Measurements from ENCODE around the gene FEZF2.

FEZF2 gene

DNA sequence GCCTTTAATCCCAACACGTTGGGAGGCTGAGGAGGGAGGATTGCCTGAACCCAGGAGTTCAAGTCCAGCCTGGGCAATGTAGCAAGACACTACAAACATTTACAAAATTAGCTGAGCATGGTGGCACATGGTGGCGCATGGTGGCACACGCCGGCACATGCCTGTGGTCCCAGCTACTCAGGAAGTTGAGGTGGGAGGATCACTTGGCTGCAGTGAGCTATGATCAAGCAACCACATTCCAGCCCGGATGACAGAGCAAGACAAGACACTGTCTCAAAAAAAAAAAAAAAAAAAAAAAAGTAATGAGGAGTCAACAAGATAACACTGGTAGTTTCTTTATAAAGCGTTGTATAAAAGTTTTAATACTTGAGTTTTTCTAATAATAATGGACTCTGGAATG is 10.1 kb downstream of the FEZF2 start:
- no peak overlapping the region for H3K4me3 ChIP-seq (ENCODE audit: low read depth, low read length)
- no peak for DNase-seq (ENCODE audit: low read depth)
- TF ChIP-seq, protein P1, sequence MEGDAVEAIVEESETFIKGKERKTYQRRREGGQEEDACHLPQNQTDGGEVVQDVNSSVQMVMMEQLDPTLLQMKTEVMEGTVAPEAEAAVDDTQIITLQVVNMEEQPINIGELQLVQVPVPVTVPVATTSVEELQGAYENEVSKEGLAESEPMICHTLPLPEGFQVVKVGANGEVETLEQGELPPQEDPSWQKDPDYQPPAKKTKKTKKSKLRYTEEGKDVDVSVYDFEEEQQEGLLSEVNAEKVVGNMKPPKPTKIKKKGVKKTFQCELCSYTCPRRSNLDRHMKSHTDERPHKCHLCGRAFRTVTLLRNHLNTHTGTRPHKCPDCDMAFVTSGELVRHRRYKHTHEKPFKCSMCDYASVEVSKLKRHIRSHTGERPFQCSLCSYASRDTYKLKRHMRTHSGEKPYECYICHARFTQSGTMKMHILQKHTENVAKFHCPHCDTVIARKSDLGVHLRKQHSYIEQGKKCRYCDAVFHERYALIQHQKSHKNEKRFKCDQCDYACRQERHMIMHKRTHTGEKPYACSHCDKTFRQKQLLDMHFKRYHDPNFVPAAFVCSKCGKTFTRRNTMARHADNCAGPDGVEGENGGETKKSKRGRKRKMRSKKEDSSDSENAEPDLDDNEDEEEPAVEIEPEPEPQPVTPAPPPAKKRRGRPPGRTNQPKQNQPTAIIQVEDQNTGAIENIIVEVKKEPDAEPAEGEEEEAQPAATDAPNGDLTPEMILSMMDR (conservative IDR thresholded peaks at IDR 0.05; ENCODE audit: low read depth, low read length): no peak

GRCh38 chr3:62361824-62362223 is 11.5 kb downstream of the FEZF2 start:
- DNase-seq (ENCODE audit: low read depth): no peak
- TF ChIP-seq, protein P1 (conservative IDR thresholded peaks at IDR 0.05; ENCODE audit: low read depth, low read length): no peak
- H3K4me3 ChIP-seq (ENCODE audit: low read depth, low read length): no peak overlapping the region

DNA sequence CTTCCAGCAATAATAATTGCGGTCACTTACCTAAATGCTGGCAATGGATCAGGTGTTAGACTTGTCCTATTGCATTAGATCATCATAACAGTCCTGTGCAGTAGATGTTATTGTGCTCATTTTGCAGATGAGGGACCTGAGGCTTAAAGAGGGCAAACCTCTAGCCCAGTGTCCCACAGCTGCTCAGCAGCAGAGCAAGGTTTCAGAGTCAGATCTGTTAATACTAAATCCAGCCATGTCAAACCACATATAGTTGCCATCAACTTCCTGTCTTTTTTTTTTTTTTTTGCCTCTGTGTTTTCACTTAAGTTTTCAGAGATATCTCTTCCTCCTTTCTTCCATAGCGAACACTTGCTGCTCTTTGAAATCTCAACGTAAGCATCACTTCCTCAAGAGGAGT is 12.1 kb downstream of the FEZF2 start:
- TF ChIP-seq, protein P1 (conservative IDR thresholded peaks at IDR 0.05; ENCODE audit: low read depth, low read length): no peak
- no peak for DNase-seq (ENCODE audit: low read depth)
- no peak overlapping the region for H3K4me3 ChIP-seq (ENCODE audit: low read depth, low read length)

DNA sequence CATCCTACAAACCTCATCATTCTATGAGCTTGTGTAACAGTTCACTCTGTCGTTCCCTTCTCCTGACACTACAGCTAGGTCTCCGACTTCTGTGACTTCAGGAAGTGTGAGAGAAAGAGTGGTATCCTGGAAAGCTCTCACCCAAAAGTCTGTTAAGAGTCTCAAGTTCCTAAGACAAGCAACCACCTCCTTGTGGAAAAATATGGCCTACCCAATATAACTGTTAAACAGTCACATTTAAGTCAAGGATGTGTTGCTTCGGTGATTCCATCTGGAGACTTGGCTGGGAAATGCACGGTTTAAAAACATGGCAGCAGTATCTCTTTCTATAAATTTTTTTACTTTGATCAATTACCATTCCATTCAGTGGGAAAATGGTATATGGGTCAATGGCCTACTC is 13.8 kb downstream of the FEZF2 start:
- H3K4me3 ChIP-seq (ENCODE audit: low read depth, low read length): no peak overlapping the region
- DNase-seq (ENCODE audit: low read depth): no peak
- TF ChIP-seq, protein P1 (conservative IDR thresholded peaks at IDR 0.05; ENCODE audit: low read depth, low read length): no peak

GRCh38 chr3:62356356-62356755 is 17.0 kb downstream of the FEZF2 start:
- DNase-seq (ENCODE audit: low read depth): no peak
- TF ChIP-seq, protein P1 (conservative IDR thresholded peaks at IDR 0.05; ENCODE audit: low read depth, low read length): no peak
- no peak overlapping the region for H3K4me3 ChIP-seq (ENCODE audit: low read depth, low read length)

- no peak for DNase-seq (ENCODE audit: low read depth)
- TF ChIP-seq, protein P1 (conservative IDR thresholded peaks at IDR 0.05; ENCODE audit: low read depth, low read length): no peak
- H3K4me3 ChIP-seq (ENCODE audit: low read depth, low read length): no peak overlapping the region
These were observed 17.6 kb downstream of the FEZF2 start for GRCh38 chr3:62355703-62356102.

- TF ChIP-seq, protein P1 (conservative IDR thresholded peaks at IDR 0.05; ENCODE audit: low read depth, low read length): no peak
- no peak for DNase-seq (ENCODE audit: low read depth)
- H3K4me3 ChIP-seq (ENCODE audit: low read depth, low read length): no peak overlapping the region
These were observed 29.6 kb downstream of the FEZF2 start for GRCh38 chr3:62343755-62344154.

All from choroid plexus epithelial cell (primary cell).